GM21526 (cell line): ENCODE results near the gene VPS35L.
"Not testable (repeated sequence)": the region's sequence is repeated elsewhere in the genome, so short reads cannot be mapped to it uniquely, and the experiment has no call there.

Experiments
- ATAC-seq: cut with Tn5 transposase; IDR thresholded peaks from one replicate; pipeline ENCODE4 v1.9.1; 2021; ENCODE audit warnings: moderate library complexity; ENCODE audit not compliant: unreplicated experiment, low FRiP score

The VPS35L gene

DNA sequence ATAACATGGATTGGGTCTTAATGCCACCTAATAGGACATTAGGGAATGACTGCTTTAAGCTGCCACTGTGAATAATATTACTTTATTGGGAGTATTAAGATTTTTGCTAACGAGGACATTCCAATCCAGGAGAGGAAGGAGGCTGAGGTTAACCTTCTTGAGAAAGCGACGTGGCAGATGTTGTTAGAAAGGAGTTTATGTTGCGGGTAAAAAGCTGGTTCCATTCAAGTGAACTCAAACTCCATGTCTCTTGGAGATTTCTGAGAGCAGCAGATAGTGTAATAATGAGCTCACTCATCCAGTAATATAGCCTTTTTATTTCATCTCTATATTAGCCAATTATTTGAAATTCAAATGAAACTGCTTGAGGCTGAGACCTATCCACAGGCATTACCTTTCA, 87.0 kb downstream of the VPS35L start:
- ATAC-seq: no peak

- no peak for ATAC-seq
Measured at GRCh38 chr16:19644877-19645276, 89.4 kb downstream of the VPS35L start.

GRCh38 chr16:19645557-19645981, 90.1 kb downstream of the VPS35L start:
- no peak for ATAC-seq

DNA sequence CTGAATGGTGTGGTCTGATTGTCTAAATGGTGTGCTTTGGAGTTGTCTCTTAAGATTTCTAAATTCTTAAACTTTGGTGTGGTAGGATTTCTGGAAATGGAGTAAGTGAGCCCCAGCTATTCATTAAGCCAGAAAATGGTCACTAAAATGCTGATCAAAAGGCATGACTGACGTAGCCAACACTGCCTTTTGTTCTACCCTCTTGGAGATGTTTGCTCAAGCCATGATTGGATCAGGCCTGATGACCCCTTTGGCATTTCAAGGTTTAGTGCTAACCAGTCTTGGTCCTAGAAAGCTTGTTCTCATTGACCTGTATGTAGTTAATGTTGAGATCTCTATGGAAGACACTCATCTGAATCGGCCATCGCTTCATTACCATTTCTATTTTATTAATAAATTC, 94.5 kb downstream of the VPS35L start:
- no peak for ATAC-seq

- ATAC-seq: no peak
Measured at GRCh38 chr16:19654147-19654546, 98.6 kb downstream of the VPS35L start.

- no peak for ATAC-seq
Measured at GRCh38 chr16:19655242-19655777, 99.8 kb downstream of the VPS35L start.

- ATAC-seq: no peak
Measured at GRCh38 chr16:19657831-19658230, 102.3 kb downstream of the VPS35L start.

DNA sequence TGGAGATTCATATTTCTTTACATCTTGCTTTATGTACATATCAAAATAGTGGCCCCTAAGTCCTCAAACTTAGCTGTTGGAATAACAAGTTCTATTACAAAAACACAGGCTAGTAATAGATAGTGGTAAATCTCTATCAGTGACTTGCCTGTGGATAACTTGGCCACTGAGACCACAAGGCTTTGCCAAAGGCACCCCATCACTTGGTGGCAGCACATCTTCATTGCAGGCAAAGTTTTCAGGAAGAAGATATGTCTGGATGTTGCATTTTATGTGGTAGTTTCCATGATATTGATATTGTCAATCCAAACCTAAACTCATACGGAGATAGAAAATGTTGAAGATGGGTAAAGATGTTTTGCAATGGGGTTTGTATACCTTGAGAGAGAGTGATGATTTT, 104.1 kb downstream of the VPS35L start:
- no peak for ATAC-seq

- ATAC-seq: no peak
Measured at GRCh38 chr16:19660432-19660831, 104.9 kb downstream of the VPS35L start.

GRCh38 chr16:19662351-19662750, 106.8 kb downstream of the VPS35L start:
- ATAC-seq: no peak

GRCh38 chr16:19664166-19664565, 108.7 kb downstream of the VPS35L start:
- no peak for ATAC-seq

DNA sequence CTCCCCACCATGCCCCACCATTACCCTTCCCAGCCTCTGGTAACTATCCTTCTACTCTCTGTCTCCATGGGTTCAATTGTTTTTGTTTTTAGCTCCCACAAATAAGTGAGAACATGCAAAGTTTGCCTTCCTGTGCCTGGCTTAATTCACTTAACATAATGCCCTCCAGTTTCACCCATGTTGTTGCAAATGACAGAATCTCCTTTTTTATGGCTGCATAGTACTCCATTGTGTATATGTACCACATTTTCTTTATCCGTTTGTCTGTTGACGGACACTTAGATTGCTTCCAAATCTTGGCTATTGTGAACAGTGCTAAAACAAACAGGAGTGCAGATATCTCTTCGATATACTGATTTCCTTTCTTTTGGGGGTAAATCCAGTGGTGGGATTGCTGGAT, 109.8 kb downstream of the VPS35L start:
- ATAC-seq: not testable (repeated sequence)

- ATAC-seq: no peak
Measured at GRCh38 chr16:19666477-19666876, 111.0 kb downstream of the VPS35L start.

DNA sequence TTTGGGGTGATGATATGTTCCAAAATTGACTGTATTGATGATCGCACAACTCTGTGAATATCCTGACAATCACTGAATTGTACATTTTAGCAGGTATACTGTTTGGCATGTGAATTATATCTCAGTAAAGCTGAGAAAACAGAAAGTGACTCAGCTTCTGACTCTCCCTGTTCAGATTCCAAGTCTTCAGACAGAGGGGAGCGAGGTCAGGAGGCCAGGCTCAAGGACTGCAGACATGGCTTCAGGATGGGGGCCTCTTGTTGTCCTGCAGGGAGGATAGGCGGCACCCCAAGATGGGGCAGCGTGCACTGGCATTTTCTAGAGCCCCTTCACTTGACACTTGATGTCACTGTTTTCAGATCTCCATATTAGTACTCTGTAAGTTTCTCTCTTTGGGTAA, 116.9 kb downstream of the VPS35L start:
- ATAC-seq: no peak

GRCh38 chr16:19674485-19674884, 119.0 kb downstream of the VPS35L start:
- ATAC-seq: no peak

DNA sequence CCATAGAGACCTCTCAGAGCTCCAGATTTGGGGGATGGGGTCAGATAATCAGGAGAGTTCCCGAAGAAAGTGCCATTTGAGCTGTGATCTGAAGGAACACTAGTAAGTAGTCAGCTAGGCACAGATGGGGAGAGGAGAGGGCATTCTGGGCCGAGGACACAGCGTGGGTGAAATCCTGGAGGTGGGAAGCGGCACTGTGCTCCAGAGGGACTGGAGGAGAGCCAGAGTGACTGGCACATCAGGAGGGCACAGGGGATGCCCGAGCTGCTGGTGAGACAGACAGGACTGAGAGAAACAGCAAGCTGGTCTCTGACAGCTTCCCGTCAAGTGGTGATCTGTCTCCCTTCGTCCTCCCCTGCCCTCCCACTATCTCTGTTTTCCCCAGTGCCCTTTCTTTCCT, 121.9 kb downstream of the VPS35L start:
- ATAC-seq: no peak

DNA sequence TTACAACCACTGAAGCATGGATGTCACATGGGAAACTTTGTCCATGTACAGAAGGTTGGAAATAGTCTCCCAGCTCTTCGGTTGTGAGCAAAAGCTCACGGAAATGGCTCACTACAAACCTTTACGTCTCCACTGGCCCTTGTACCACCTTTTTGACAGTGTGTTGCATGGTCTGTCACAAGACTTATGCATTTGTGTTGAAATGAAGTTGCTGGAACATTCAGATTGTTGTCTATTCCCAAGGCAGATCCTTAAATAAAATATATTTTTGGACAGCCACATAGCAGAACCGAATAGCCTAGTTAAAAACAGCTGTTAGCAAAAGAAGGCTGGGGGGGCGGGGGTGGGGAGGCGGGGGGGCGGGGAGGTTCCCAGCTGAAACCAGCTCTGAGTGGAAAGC, 123.3 kb downstream of the VPS35L start:
- no peak for ATAC-seq

- not testable (repeated sequence) for ATAC-seq
Measured at GRCh38 chr16:19679281-19679680, 123.8 kb downstream of the VPS35L start.

- no peak for ATAC-seq
Measured at GRCh38 chr16:19680881-19681340, 125.4 kb downstream of the VPS35L start.

DNA sequence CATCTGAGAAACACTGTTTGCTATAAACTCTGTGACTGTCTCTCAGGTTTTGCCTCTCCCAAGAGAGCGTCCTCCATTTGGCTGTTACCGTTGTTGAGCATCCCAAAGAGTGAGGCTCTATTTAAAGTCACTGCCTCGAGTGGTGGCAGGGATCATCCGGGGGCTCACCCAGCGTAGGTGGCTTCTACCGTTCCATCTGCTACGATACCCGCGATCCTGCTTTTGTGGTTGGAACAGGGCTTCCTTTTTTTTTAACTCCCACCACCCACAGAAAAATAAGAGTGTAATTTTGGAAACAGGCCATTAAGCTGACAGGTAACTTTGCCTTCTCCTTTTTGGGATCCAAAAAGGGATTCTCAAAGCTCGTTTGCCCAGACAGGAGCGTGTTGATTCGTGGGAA, 126.1 kb downstream of the VPS35L start:
- no peak for ATAC-seq

DNA sequence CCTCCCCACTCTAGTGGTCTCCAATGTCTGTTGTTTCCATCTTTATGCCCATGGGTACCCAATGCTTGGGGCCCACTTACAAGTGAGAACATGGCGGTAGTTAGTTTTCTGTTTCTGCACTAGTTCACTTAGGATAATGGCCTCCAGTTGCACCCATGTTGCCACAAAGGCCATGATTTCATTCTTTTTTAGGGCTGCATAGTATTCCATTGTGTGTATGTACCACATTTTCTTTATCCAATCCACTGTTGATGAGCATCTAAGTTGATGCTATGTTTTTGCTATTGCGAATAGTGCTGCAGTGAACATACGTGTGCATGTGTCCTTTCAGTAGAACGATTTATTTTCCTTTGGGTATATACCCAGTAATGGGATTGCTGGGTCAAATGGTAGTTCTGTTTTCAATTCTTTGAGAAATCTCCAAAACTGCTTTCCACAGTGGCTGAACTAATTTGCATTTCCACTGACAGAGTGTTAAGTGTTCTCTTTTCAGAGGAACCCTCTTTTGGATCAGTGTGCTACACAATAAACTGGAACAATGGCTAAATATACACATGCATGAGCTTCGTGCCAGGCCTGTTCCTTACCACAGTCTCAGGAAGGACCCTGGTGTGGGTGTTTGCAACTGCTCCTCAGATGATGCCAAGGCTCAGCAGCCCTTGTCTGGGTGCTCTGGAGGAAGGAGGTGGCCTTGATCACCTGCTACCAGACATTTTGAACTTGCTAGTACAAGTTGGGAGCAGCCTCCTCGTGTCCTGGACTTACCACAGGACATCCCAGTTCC, 128.1 kb downstream of the VPS35L start:
- no peak for ATAC-seq

GRCh38 chr16:19685176-19685575, 129.7 kb downstream of the VPS35L start:
- ATAC-seq: no peak
